ENCODE results near the gene RCBTB1. TPM values are rescaled to one million over a fixed set of nuclear protein-coding genes. Genes with fewer than 3 reads are reported as not detected.
"Not testable (repeated sequence)": the region's sequence is repeated elsewhere in the genome, so short reads cannot be mapped to it uniquely, and the experiment has no call there.

RCBTB1 gene
- total RNA-seq, 1 donor from 2014 or later, result 26.0 TPM

DNA sequence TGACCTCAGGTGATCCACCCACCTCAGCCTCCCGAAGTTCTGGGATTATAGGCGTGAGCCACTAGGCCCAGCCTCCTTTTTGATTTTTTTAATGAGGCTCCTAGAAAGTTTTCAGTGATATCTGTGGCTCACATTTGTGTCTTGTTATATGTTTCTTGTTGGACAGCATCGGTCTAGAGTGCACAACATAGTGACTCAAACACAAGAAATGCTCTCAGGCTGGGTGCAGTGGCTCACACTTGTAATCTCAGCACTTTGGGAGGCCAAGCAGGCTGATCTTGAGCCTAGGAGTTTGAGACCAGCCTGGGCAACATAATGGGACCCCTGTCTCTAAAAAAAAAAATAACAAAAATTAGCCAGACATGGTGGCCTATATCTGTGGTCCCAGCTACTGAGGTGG lies 81.4 kb downstream of the RCBTB1 start:
- no peak for DNase-seq

DNA sequence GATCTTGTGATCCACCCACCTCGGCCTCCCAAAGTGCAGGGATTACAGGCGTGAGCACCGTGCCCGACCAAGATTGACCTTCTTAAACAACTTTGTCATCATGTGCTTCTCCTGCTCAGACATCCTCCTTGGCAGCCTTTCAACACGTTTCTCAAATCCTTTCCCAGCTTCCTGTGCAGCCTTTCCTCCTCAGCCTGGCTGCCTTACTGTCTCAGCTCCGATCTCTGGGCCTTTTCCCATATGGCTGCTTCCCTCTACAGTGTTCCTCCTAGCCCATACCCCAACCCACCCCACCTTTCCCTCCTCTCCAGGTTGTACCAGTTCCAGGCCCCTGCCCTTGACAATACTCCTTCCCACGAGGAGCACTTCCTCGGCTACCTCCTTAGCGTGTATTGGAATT lies 82.4 kb downstream of the RCBTB1 start:
- peak; percentile 69 for DNase-seq

DNA sequence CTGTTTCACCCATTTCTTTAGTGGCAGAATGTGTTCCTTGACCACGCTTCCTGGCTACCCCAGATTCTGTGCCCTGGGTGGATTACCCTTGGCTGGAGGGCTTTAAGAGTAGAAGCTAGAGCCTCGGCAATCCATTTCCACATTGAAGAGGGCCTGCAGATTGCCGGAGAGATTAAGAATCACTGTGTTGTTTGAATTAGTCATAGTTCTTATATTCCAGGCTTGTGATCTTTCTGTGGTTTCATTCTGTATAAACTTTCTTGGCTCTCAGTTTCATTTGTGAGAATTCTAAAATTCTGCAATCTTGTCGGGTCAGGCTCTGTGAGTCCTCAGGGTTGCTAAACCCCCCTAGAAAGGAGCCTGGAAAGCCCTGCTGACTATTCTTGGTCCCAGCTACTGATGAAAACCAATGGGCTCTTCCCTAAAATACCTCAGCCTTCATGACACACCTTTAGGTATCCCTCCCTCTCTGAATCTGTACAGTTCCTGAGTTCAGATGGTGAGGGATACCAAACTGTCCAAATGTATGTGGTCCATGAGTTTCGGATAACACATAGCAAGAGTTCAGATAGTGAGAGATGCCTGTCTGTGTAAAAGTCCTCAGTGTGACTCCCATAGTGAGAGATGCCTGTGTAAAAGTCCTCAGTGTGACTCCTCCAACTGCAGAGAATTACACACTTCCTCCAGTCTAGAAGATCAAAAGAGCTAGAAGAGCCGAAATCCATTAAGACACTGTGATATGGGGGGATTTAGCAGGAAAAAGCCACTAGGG lies 85.3 kb downstream of the RCBTB1 start:
- no peak for DNase-seq

DNA sequence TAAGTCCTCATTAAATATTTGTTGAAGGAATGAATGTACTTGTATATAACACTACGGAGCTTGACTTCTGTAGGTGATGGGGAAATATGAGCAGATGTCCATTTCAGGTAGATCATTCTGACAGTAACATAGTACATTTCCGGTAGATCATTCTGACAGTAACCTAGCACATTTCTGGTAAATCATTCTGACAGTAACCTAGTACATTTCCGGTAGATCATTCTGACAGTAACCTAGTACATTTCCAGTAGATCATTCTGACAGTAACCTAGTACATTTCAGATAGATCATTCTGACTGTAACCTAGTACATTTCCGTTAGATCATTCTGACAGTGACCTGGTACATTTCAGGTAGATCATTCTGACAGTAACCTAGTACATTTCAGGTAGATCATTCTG lies 87.2 kb downstream of the RCBTB1 start:
- DNase-seq, result no peak

DNA sequence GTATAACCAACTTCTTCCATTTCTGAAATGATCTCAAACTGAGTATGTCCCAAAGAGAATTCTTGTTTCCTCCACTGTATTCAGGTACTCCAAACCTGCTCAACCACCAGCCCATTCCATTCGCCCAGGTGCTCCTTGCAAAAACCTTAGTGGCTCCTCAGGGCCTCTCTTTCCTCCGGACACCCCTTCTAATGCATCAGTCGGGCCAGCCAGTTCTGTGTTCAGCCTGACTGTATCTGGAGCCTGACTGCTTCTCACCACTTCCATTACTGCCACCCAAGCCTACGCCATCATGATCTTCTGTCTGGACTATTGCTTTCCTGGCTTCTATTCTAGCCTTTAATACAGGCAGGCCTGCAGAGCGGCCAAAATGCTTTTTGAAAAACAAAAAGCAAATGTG lies 88.1 kb downstream of the RCBTB1 start:
- no peak for DNase-seq

DNA sequence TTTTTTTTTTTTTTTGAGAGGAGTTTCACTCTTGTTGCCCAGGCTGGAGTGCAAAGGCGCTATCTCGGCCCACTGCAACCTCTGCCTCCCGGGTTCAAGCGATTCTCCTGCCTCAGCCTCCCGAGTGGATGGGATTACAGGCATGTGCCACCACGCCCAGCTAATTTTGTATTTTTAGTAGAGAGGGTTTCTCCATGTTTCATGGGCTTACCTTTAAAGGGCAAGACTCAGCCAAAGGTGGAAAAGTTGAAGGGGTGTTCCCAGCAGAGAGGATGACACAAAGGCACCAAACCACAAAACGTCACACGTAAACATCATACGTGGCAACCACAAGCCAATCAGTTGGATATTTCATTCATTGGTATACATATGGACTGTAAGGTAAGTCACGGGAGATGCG lies 88.5 kb downstream of the RCBTB1 start:
- not testable (repeated sequence) for DNase-seq

DNA sequence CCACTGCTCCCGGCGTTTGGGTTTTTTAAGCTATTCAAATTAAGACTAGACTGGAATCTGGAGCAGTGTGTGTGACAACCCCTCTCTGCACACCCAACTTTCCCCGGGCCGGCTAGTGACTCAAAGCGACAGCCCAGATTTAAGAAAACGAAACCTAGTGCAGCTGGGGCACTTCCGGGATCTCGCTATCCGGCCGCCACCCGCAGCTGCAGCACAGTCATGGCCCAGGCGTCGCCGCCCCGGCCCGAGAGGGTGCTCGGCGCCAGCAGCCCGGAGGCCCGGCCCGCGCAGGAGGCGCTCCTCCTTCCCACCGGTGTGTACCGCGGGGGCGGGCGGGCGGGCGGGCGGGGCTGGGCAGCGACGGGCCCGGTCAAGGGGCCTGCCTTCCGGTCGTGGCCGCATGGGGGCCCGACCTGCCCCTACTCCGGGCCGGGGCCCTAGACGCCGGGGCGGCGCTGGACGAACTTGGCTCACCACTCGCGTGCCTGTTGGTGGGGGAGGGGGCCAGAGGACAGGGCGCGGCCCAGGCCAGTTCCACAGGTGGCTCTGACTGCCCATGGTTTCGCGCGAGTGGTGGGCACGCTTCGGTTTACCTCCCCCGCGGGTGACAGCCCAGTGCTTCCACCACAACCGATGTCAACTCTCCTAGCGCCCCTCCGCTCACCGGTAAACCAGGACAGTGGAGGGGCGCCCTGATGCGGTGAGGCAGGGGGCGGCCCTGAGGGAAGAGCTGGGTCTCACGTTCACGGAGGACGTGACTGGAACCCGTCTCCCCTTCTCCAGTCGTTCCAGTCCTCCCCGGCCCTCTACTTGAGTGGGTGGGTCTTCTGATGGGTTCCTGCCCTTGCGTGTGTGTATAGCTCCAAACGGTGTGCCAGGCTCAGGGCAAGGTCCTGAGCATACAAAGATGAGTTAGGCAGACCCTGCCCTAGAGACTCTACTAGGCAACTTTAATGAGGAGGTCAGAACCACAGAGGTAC lies 89.3 kb downstream of the RCBTB1 start, which contains the start of gene PHF11:
PHF11 (plus strand) TSS at position 171 of the 980 bp plus-strand sequence; CDS start at position 220, 49 bp downstream.
- DNase-seq, result peak; percentile 74

DNA sequence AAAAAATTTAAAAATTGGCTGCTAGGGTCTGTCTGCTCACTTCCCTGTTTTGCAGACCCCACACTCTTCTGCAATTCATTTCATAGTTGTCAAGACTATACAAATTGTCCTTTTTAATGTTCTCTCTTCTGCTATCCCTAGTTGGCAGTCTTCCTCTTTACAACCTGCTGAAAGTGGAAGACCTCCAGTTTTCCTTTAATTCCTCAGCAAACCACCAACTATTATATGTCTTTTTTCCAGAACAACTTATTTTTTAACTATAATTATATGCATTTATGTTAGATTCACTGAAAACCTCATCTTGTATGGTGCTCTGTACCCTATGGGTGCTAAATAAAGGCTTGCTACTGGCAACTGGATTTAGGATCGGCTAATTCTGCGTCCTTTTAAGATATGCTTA lies 90.7 kb downstream of the RCBTB1 start:
- no peak for DNase-seq

DNA sequence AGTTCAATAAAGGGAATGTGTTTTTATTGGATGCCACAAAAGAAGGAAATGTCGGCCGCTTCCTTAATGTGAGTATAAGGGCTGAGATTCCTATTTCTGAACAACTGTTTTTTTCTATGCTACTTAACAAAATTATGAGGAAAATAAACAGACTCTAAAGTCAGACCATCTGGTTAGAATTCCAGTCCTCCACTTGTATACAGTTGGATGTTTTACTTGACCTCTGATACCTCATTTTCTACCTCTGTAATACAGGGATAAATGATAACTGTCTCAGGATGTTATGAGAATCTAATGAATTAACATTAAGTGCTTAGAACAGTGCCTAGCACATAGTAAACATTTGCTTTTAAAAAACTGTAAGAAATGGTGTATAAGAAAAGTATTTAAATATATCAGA lies 96.8 kb downstream of the RCBTB1 start:
- DNase-seq, result no peak

Other genes starting within 250 kb of the RCBTB1 start
- 8.3 and 8.7 TPM in 2 replicates for gene CAB39L, start 141.5 kb downstream of the RCBTB1 start, total RNA-seq
- gene SETDB2, start 141.3 kb downstream of the RCBTB1 start, total RNA-seq, result 9.9 and 10.7 TPM in 2 replicates
- gene PHF11, start 89.6 kb downstream of the RCBTB1 start, total RNA-seq, result 11.1 and 13.7 TPM in 2 replicates
- 0.09 and 0.51 TPM in 2 replicates for gene ARL11, start 42.9 kb upstream of the RCBTB1 start, total RNA-seq
- gene EBPL, start 105.9 kb upstream of the RCBTB1 start, total RNA-seq, result 99.5 and 117 TPM in 2 replicates
- gene KPNA3, start 207.1 kb upstream of the RCBTB1 start, total RNA-seq, result 39.7 and 72.2 TPM in 2 replicates

Data from dermis blood vessel endothelial cell (primary cell).